ENCODE measurements around the gene APPL2.

APPL2 gene

DNA sequence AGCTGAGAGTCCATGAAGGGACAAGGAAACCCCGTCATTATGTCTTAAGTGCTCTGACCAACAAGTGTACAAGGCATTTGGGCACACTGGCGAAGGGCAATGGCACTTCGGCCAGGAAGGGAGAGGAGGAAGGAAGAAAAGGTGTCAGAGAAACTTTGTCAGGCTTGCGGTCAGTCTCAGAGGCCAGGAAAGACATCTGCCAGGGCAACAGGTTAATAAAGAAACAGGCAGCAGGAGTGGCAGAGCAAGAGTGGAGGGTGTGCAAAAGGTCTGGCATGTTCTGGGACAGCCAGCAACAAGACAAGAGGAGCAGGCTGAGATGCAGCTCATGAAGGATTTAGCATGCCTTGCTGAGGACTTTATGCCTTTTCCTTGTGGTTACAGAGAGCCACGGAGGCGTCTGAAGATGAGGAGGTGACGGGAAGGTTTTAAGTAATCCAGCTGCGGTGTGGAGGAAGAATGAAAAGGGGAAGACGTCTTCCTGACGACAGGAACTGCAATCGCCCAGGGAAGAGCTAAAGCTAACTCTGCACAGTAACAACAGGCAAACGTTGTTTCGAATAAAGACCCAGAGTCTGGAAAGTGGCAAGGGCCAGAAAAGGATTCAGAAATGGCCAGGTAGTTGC lies 13.1 kb downstream of the APPL2 start:
- no peak for DNase-seq (ENCODE audit: low read depth)

DNA sequence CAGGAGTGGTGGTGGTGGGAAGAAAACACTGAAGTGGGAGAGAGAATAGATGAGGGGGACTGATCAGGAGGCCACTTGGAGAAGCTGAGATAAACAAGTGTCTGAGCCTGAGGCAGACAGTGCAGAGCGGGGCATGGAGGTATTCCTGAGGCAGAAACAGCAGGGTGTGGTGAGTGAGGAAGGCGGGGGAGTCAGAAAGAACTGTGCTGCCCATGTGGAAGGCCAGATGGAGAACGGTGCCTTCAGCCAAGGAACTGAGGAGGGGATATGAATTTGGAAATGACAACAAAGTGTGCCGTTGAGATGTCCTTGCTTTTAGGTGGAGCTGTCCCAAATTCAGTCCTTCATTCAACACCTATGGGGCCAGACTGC lies 13.7 kb downstream of the APPL2 start:
- no peak for DNase-seq (ENCODE audit: low read depth)

DNA sequence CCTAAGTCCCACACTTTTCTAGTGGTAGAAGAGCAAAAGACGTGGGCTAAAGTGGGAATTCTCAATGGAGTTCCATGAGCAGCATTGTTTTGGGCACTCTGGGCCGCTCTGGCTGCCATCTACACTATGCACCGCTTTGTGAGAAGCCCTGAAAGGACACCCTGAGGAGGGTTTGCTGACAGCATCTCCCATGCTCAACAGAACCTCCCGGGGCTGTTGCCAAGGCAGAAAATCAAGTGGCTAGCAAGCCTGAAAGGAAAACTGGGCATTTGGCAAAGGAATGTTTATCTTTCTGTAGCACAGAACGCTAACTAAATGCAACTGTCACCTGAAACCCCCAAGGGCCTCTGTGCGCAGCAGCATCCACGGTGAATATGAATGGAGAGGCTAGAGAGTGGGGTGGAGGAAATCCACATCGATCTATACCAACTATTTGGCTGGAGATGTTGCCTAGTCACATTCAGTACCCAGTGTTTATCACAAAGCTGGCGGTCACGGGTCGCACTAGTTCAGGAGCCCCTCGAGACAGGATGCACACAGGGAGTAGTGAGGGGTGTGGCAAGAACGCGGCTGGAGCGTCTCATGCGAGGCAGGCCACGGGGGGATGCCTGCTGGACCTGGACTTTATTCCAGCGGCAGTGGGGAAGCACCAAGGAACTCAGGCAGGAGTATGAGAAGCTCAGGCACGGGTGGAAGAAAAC lies 14.2 kb downstream of the APPL2 start:
- DNase-seq (ENCODE audit: low read depth) = no peak

DNA sequence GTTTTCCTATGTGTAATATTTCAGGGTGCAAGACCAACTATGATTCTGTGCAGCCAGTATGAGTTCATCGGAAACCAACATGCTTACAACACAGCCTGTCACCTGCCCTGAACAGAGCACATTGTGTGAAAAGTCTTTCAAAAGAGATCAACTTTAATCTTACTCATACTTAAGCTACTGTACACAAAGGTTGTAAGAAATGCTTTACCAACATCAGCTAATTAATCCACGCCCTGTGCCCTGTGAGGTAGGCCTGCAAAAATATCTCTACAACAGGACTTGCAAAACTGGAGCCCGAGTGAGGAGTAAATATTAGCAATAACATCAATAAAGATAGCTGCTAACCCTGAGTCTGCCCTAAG lies 15.1 kb downstream of the APPL2 start:
- DNase-seq (ENCODE audit: low read depth) = no peak

DNA sequence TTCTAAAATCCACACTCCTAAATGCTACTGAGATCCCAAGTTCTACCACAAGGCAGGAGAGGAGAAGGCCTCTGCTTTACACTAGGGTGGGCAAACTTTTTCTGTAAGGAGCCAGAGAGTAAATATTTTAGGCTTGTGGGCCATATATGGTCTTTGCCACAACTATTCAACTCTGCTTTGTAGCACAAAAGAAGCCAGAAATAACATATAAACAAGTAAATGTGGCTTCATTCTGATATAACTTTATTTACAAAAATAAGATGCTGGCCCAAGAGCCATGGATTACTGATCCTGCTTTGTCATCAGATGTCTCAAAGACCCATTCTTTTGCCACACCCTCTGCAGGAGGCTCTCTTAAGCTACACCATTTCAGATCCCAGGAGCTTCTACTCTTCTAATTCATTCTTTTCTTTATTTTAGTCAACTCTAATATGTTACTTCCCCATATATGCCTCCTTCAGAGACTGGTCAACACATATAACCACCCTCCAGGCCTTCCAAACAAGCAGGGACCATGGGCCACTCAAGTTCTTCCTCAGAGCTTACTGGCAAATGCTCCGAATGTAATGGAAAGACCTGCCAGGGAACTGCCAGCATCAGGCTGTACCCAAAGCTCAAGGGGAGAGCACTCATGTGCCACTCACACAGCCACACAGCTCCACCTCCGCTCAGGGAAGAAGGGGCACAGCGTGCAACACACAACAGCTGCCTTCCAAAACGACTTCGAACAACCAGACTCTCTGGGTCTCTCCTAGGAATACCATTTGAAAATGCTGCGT lies 15.6 kb downstream of the APPL2 start:
- no peak for DNase-seq (ENCODE audit: low read depth)

DNA sequence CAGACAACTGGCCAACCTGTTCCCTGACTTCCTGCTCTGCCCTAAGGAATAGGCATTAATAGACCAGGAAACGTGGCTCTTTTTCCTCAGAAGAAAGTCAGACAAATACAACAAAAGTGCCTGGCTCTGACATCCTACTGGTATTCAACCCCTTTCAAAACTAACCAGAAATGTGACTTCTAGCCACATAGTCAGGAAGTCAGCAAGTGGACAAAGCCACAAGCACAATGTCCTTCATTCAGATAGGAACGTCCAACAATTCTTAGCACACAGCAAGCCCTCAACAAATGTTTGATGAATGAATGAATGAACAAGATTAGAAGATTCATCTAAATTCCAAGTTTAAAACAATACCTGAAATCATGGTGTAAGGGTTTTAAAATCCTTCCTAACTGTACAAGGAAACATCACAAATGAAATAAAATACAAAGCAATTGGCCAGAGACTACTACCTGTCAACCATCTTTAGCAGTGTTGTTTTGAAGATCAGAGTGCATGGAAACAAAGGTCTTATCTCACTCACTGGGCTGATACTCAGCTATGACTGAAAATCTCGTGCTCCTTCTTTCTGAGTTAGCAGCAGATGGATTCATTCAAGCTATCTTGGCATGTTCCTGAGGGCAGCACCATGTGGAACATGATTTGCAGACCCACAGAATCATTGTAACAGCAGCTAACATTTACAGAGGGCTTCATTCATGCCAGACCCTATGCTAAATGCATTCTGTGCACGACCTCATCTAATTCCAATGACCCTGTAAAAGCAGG lies 16.5 kb downstream of the APPL2 start:
- DNase-seq (ENCODE audit: low read depth) = no peak

DNA sequence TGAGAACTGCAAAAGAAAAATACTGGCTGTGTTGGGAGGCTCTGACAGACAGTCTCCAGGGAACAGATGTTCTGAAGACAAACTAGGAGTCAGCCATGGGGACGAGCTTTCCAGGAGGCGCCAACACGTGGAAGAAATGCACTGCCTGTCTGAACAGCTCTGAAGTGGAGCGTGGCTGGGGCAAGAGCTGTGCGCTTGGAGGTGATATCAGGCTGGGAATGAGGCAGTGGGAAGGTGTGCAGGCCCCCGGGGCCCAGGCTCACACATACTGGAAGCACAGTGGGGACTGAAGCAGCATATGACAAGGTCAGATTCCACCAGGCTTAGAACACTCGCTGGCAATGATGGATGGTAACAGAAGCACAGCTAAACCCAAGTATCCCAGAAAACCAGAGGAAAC lies 17.5 kb downstream of the APPL2 start:
- DNase-seq (ENCODE audit: low read depth) = no peak

DNA sequence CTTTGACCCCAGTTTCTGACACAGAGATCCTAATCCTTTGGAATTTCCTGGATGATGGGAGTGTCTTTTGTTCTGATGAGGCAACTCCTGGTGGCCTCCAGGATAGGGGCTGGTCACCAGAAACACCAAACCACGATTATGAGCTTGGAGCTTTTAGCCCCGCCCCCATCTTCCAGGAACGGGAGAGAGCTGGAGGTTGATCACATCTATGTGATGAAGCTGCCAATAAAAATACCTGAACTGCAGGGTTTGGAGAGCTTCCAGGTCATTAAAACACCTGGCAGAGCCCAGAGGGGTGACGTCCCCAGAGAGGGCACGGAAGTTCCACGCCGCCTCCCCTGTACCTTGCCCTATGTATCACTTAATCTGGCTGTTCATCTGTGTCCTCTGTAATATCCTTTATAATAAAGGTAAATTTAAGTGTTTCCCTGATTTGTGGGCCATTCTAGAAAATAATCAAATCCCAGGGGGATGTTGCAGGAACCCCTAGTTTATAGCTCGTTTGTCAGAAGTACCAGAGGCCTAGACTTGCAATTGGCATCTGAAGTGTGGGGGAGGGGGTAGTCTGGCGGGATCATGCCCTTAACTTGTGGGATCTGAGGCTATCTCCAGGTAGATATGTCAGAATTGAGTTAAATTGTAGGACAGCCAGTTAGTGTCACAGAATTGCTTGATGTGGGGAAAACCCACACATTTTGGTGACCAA lies 21.2 kb downstream of the APPL2 start:
- DNase-seq (ENCODE audit: low read depth) = no peak

DNA sequence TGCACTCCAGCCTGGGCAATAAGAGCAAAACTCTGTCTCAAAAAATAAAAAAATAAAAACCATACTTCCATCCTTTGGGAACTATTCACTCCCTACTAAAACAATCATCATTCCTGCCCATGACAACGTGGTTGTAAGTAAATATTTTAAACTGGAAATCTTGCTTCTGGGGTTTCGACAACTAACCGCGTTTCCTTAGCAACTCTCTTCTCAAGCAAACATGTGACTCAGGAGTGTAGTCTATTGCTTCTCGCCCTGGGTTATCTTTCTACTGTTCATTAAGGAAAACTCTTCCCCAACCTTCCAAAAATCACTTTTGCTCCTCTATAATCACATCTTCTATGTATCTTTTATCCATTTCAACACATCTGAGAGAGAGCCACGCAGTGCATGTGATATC lies 21.8 kb downstream of the APPL2 start:
- DNase-seq (ENCODE audit: low read depth) = no peak

DNA sequence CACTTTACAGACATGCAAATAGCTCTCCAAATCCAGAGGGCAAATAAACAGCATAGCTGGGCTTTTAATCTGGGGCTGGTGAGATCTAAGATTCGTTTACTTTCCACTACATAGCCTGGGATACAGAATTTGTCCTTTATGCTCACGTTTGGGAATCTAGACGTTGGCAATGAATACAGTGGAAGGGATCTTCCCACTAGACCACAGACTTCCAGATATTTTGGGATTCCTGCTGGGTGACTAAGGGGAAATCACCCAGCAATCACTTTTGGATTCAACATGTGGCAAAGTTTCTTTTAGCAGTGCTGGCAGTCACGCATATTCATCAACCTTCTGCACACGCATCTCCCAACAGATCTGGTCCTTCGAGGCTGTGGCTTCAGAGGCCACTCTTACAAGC lies 23.5 kb downstream of the APPL2 start:
- no peak for DNase-seq (ENCODE audit: low read depth)

DNA sequence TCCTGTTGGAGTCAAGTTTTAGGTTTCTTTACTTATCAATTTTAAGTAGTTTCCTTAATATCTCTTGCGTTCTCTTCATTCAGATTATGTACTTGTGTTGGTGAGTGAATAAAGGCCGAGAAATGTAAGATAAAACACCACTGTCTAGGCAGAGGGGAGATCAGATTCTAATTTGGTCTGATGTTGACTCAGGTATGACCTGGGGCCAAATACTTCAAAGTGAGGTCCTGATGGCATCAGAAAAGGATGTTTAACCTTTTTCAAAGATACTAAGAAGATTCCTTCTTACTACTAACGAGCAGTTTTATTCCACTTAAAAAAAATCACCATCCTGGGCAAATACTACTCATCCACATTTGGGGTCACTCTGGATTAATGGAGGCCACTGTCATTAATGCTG lies 26.9 kb downstream of the APPL2 start:
- DNase-seq (ENCODE audit: low read depth) = no peak

DNA sequence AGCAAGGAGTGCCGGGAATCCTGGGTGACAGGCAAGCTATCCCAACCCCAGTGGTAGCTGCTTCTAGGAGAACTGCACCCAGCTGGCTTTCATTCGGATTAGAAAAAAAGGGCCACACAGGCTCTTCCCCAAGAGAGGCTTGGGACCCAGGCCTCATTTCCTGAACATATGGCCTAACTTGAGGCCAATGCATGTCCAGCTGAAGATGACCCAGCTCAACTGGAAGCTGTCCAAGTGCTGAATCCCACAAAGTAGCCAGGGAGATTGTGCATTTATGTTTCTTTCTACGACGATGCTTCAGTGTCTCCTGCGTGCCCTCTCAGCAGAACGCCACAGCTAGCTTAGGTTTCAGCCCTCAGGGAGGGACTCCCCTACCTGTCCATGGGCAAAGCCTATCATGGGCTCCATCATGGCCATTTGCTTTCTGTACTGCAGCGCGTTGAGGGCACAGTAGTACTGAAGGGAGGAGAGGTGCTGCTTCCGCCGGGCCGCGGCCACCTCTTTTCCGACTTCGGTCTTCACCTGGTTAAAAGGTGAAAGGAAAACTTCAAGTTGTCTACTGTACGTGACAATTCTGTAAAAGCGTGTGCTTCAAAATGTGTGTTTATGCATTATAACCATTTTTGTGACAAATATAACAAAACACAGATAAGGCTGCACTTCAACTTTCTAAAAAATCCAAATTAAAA lies 29.1 kb downstream of the APPL2 start:
- DNase-seq (ENCODE audit: low read depth) = no peak

DNA sequence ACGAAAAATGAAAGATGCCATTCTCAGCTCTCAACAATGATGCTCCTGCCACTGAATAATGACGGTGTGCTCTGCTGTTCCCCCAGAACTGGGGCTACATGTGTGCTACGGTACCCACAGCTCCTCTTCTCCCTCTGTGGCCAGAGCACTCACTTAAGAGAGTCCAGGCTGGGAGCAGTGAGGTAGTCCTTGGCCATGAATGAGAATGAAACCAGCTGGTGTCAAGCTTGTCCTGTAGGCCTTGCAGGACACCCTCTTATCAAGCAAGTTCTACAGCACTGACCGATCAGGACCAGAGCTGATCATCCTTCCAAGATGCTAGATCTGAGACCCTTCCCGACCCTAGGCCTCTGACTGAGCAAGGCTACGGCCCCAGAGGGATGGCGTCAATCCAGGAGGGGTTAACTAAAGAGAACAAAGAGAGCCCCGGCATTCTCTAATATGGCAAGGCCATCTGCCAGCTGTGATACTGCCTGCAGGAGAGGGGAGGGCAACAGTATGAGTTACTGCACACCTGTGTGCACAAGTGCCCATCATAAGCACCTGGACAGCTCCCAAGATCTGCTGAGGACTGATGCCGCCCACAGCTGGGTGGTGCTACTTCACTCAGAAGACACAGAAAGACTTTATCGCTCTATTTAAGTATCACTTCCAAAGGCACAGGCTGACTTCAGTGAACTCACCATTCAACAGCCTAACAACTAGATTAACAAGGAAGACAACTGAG lies 30.5 kb downstream of the APPL2 start:
- no peak for DNase-seq (ENCODE audit: low read depth)

DNA sequence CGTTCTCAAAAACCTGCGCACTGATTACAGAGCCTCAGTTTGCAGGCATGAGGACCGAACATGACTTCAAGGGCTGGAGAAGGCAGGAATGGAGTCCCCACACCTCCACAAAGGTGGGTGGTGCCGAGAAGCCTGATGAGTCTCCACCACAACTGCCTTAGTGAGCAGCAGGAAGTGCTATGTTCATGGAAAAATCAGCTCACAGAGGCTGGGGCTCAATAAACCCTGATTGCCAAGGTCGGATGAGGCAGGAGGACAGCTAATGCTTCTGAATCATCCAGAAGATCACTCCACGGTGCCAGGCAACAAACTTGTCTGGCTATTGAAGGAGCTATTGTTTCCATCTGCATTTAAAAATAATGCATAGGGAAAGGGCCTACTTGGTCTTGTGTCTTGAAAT lies 31.1 kb downstream of the APPL2 start:
- DNase-seq (ENCODE audit: low read depth) = no peak

DNA sequence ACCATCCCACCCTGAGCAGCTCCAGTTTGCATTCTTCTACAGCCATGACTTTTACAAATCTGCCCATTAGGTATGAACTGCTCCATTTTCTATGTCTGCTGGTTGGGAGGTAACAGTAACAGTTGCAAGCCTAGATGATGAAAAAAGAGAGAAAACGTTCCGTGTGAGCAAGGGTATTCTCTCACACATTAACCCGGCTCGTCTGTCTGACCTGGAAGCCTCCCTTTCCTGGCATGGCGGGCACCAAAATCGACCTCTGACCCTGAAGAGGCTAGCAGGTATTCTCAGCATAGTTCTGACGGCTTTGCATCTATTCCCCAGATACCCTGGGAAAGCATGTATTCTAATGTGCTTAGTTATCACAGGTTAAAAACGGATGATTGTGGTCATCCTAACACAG lies 31.8 kb downstream of the APPL2 start:
- no peak for DNase-seq (ENCODE audit: low read depth)

DNA sequence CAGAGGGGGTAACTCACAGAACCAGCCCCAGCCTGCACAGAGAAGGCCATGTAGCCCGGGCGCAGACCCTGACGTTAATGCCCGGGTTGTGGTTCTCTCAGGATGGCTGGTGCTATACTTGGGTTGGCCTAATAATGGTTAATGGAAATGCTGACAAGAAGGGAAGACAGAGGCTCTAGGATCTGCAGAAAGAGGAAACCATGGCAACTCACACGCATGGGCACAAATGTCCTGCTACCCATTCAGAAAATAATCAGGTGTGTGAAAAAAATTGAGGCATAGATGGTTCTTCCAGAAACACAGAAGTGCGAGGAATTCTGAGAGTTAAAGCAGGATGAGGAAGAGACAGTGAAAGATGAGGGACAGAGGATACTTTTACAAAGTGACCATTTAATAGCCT lies 33.8 kb downstream of the APPL2 start:
- no peak for DNase-seq (ENCODE audit: low read depth)

DNA sequence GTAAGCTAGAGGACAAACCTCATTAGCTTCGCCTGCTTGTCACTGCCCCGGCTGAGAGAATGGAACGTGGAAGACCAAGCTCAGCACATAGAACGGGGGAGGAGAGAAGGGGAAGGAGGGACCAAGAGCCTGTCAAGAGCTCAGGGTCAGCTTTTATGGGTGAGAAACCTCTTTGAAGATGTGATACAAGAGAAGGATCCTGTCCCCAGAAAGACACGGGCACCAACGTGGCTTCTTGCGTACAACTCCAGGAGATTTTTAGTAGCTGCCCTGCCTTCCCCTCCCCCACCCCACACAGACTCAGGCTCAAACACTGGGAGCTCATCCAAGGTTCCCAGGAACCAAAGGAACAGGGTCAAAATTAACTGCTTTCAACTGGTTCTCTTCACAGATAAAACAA lies 34.7 kb downstream of the APPL2 start:
- no peak for DNase-seq (ENCODE audit: low read depth)

DNA sequence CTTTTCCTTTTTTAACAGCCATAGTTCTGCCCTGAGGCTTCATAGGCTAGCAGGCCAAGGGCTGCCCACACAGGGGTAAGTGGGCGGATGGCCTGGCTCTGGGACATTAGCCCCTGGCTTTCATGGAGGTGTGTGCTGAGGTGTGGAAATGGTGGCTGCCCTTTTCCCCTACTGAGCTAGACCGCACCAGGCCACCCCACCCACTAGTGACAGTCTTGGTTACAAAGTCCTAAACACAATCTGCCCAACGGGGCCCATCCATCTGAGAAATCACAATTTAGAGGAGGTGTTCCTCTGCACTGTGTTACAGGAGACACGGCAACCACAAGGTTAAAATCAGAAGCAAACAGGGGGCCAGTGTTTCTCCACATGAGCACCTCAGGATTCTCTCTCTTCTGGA lies 35.6 kb downstream of the APPL2 start:
- no peak for DNase-seq (ENCODE audit: low read depth)

DNA sequence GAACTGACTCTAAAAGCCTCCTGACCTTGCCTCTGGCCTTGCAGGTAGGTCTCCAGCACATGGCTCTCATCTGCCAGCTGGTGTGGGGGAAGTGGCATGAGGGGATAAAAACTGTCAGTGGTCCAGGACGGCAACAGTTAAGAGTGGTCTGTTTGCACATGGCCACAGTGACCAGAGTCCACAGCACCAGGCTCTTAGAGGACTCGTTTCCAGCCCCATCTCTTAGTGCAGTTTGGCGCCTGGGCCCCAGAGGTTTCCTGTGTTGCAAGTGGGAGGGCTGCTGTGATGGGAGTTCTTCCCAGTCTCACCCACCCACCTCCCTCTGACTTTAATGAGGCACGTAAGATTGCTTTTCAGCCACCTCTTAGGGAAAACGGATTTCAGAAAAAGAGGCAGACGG lies 37.0 kb downstream of the APPL2 start:
- no peak for DNase-seq (ENCODE audit: low read depth)

DNA sequence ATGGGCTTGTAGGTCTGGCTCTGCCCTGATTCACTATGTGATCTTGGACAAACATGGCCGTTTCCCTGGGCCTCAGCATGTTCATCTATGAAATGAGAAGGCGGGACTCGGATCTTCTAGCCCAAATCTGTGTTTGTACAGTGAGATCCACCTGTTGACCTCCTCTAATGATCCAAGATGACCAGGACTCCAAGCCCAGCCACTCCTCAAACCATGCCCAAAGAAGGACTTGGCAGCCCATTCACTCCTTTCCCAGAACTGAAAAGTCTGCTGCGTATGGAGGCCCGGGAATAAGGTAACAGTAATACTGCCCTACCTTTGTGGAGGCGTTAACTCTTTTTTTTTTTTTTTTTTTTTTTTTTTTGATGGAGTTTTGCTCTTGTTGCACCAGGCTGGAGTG lies 39.9 kb downstream of the APPL2 start:
- no peak for DNase-seq (ENCODE audit: low read depth)

DNA sequence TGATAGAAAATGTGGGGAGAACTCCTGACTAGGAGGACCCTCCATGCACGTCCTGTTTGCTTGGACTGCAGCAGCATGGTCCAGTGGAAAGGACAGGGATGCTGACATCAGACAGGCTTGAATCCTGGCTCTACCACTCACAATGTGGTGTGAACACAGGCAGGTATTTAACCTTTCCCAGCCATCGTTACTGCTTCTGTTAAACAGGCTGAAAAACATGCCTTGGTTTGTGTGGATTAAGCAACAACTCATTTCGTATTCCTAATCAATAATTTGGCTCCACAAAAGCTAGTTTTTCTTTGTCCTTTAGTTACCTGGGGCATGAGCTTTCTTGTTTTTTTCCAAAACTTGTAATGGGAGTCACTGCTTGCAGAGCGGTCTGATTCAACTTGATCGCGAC lies 41.0 kb downstream of the APPL2 start:
- DNase-seq (ENCODE audit: low read depth) = no peak
